ENCODE measurements around the gene MAGEB1.

MAGEB1 gene

DNA sequence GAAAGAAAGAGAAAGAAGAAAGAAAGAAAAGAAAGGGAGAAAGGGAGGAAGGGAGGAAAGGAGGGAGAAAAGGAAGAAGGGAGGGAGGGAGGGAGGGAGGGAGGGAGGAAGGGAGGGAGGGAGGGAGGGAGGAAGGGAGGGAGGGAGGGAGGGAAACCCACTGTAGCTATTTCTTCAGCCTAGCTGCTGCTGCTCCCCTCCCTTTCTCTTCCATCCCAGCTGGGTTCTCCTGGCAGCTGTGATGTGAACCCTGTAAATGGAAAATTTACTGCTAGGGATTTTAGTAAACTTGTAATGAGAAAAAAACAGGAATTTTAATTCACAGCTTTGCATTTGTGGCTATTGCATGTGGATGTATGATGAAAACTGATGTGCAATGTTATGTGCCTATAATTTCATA, 54.3 kb downstream of the MAGEB1 start:
- DNase-seq = no peak

Measured in activated T-cell treated with anti-CD3 and anti-CD28 coated beads, Interleukin-2, amount 50 U/mL, for 48 hours (primary cell).